IMR-90 (cell line): ENCODE measurements around the gene IREB2. TPM values are rescaled to one million over a fixed set of nuclear protein-coding genes. Genes with fewer than 3 reads are reported as not detected.

Source experiments
- ATAC-seq: fragments of 200-7000 bp; cut with Tn5 transposase; 2 replicates; pipeline ENCODE4 v1.9.1; 2020; ENCODE audit warnings: low read depth, mild to moderate bottlenecking, moderate library complexity
- BruUV-seq: library from RNA; stranded (reverse); fragments of 400-500 nt; replicated peaks from 2 replicates; lab custom pipeline; 2021; lab: Mats Ljungman, UMichigan
- CTCF ChIA-PET: fragments of 300-600 bp; formaldehyde crosslinking; extraction: SDS; loops from one replicate; lab custom pipeline; 2021; ENCODE audit warnings: antibody characterized with exemption; lab: Yijun Ruan, JAX
- POLR2A ChIA-PET: fragments of 300-600 bp; sonication (Branson Sonifier 250); formaldehyde crosslinking; loops from one replicate; lab custom pipeline; 2022; ENCODE audit warnings: antibody characterized with exemption; ENCODE audit not compliant: unreplicated experiment; lab: Charles Lee
- DNase-seq: peaks from one replicate; pipeline ENCODE4 v3.0.0; 2013
- H2AFZ ChIP-seq: replicated peaks from 2 replicates; pipeline ENCODE3; 2013; ENCODE audit warnings: low read length, mild to moderate bottlenecking; ENCODE audit not compliant: poor library complexity
- H2AK5ac ChIP-seq: 2 replicates; pipeline ENCODE4 v1.6.1; 2013; ENCODE audit warnings: low read depth, low read length, inconsistent platforms
- H2AK9ac ChIP-seq: replicated peaks from 2 replicates; pipeline ENCODE3; 2013; ENCODE audit warnings: mild to moderate bottlenecking, low read depth, low read length, moderate library complexity; ENCODE audit not compliant: poor library complexity
- H2BK120ac ChIP-seq: 2 replicates; pipeline ENCODE4 v1.6.1; 2013; ENCODE audit warnings: low read depth, low read length, inconsistent platforms
- H2BK15ac ChIP-seq: 3 replicates; pipeline ENCODE4 v1.6.1; 2013; ENCODE audit warnings: low read depth, low read length, inconsistent platforms
- H2BK20ac ChIP-seq: 2 replicates; pipeline ENCODE4 v1.6.1; 2013; ENCODE audit warnings: low read depth, mild to moderate bottlenecking, inconsistent platforms, low read length, moderate library complexity
- H2BK5ac ChIP-seq: 2 replicates; pipeline ENCODE4 v1.6.1; 2013; ENCODE audit warnings: mild to moderate bottlenecking, low read depth, low read length, inconsistent platforms; ENCODE audit not compliant: poor library complexity, severe bottlenecking
- H3K14ac ChIP-seq: replicated peaks from 2 replicates; pipeline ENCODE4 v1.6.1; 2013; ENCODE audit warnings: low read depth, low read length, inconsistent platforms
- H3K18ac ChIP-seq: 2 replicates; pipeline ENCODE4 v1.6.1; 2013; ENCODE audit warnings: low read depth, low read length, control low read depth
- H3K23ac ChIP-seq: 2 replicates; pipeline ENCODE4 v1.6.1; 2013; ENCODE audit warnings: low read depth, low read length, inconsistent platforms
- H3K27ac ChIP-seq: 2 replicates; pipeline ENCODE4 v1.5.1; 2013; ENCODE audit warnings: mild to moderate bottlenecking, control low read depth, low read length; ENCODE audit not compliant: insufficient read depth
- H3K27me3 ChIP-seq: 2 replicates; pipeline ENCODE4 v1.6.1; 2013; ENCODE audit warnings: low read length; ENCODE audit not compliant: control insufficient read depth, insufficient read depth
- H3K36me3 ChIP-seq: 2 replicates; pipeline ENCODE4 v1.6.1; 2013; ENCODE audit warnings: low read length, mixed read lengths; ENCODE audit not compliant: control insufficient read depth, insufficient read depth
- H3K4ac ChIP-seq: 2 replicates; pipeline ENCODE4 v1.6.1; 2013; ENCODE audit warnings: low read depth, low read length, inconsistent platforms
- H3K4me1 ChIP-seq: 2 replicates; pipeline ENCODE4 v1.6.1; 2013; ENCODE audit warnings: low read length, mixed read lengths; ENCODE audit not compliant: control insufficient read depth, insufficient read depth
- H3K4me2 ChIP-seq: 2 replicates; pipeline ENCODE4 v1.6.1; 2013; ENCODE audit warnings: low read depth, mild to moderate bottlenecking, control low read depth, low read length, moderate library complexity
- H3K4me3 ChIP-seq: 2 replicates; pipeline ENCODE4 v1.5.1; 2013; ENCODE audit warnings: low read depth, mild to moderate bottlenecking, control low read depth, low read length, moderate library complexity; ENCODE audit not compliant: insufficient read depth
- H3K56ac ChIP-seq: 2 replicates; pipeline ENCODE4 v1.6.1; 2013; ENCODE audit warnings: low read length, inconsistent platforms; ENCODE audit not compliant: insufficient read depth; ENCODE audit errors: extremely low read depth
- H3K79me1 ChIP-seq, 2 experiments: 2 replicates each; pipeline ENCODE4 v1.6.1; 2013; ENCODE audit warnings: low read length in 2 of 2, inconsistent platforms in 1 of 2, low read depth in 1 of 2
- H3K9ac ChIP-seq: 2 replicates; pipeline ENCODE4 v1.6.1; 2013; ENCODE audit warnings: low read depth, low read length, control low read depth
- H3K9me1 ChIP-seq: 2 replicates; pipeline ENCODE4 v1.6.1; 2013; ENCODE audit warnings: low read length, inconsistent platforms; ENCODE audit not compliant: insufficient read depth
- H3K9me3 ChIP-seq: 2 replicates; pipeline ENCODE4 v1.6.1; 2013; ENCODE audit warnings: low read length; ENCODE audit not compliant: control insufficient read depth, insufficient read depth
- H4K20me1 ChIP-seq: 2 replicates; pipeline ENCODE4 v1.6.1; 2013; ENCODE audit warnings: low read length, inconsistent platforms; ENCODE audit not compliant: insufficient read depth
- H4K5ac ChIP-seq: 2 replicates; pipeline ENCODE4 v1.6.1; 2013; ENCODE audit warnings: mild to moderate bottlenecking, low read depth, low read length, control low read depth
- H4K8ac ChIP-seq, 2 experiments: 2 replicates each; pipeline ENCODE4 v1.6.1; 2013; ENCODE audit warnings: low read depth in 2 of 2, low read length in 2 of 2, control low read depth in 1 of 2, inconsistent platforms in 1 of 2
- H4K91ac ChIP-seq: 2 replicates; pipeline ENCODE4 v1.6.1; 2013; ENCODE audit warnings: low read depth, low read length, inconsistent platforms; ENCODE audit not compliant: insufficient read depth
- BHLHE40 ChIP-seq: fragments of 150-350 bp; IDR thresholded peaks from 2 replicates; pipeline ENCODE4 v1.6.1; 2016; ENCODE audit warnings: mild to moderate bottlenecking, low read depth, low read length
- CHD1 ChIP-seq: IDR thresholded peaks from 2 replicates; pipeline ENCODE4 v1.6.1; 2012; ENCODE audit warnings: low read depth, low read length, improper control_type of control experiment
- CTCF ChIP-seq: conservative IDR thresholded peaks from 2 replicates; pipeline ENCODE4 v1.5.1; 2012; ENCODE audit warnings: mild to moderate bottlenecking, low read depth, low read length, improper control_type of control experiment
- FOS ChIP-seq: fragments of 150-350 bp; IDR thresholded peaks from 2 replicates; pipeline ENCODE4 v1.6.1; 2016; ENCODE audit warnings: low read depth, low read length
- MAFK ChIP-seq: IDR thresholded peaks from 2 replicates; pipeline ENCODE4 v1.6.1; 2012; ENCODE audit warnings: low read depth, low read length, improper control_type of control experiment
- MXI1 ChIP-seq: IDR thresholded peaks from 2 replicates; pipeline ENCODE4 v1.6.1; 2012; ENCODE audit warnings: low read depth, mild to moderate bottlenecking, low read length, moderate library complexity, borderline replicate concordance
- NFE2L2 ChIP-seq: fragments of 150-350 bp; IDR thresholded peaks from 2 replicates; pipeline ENCODE4 v1.6.1; 2016; ENCODE audit warnings: low read depth, mild to moderate bottlenecking, low read length
- POLR2A ChIP-seq: IDR thresholded peaks from 2 replicates; pipeline ENCODE4 v1.6.1; 2012; ENCODE audit warnings: mild to moderate bottlenecking, low read depth, low read length
- SMC3 ChIP-seq: fragments of 150-350 bp; IDR thresholded peaks from 2 replicates; pipeline ENCODE4 v1.6.1; 2016; ENCODE audit warnings: low read depth, mild to moderate bottlenecking, antibody characterized with exemption, low read length, moderate library complexity
- USF2 ChIP-seq: fragments of 150-350 bp; IDR thresholded peaks from 2 replicates; pipeline ENCODE4 v1.6.1; 2017; ENCODE audit warnings: mild to moderate bottlenecking, antibody characterized with exemption, low read length, low read depth
- WGBS, 2 experiments: methylation state at CpG; one replicate each; pipeline versions ENCODE4 v1.1.5 to v1.1.7; 2013; ENCODE audit warnings: missing lambda C conversion rate in 2 of 2; ENCODE audit not compliant: insufficient read length in 1 of 2; ENCODE audit errors: extremely low coverage in 2 of 2; 5-methylcytosine and 5-hydroxymethylcytosine counted together
- dilution Hi-C: fragments of 300-500 bp; cut with HindIII; formaldehyde crosslinking; loops from one replicate; pipeline ENCODE4 v1.14.3; 2018; ENCODE audit warnings: low sequenced_read_pairs; ENCODE audit not compliant: unreplicated experiment
- in situ Hi-C: fragments of 300-500 bp; cut with MboI; formaldehyde crosslinking; loops from 3 replicates; pipeline ENCODE4 v1.14.3; 2019; ENCODE audit warnings: low sequenced_read_pairs, inconsistent platforms, mixed read lengths
- intact Hi-C: fragments of 100-400 bp; cut with micrococcal nuclease; formaldehyde crosslinking; loops from 2 replicates; pipeline ENCODE4 v1.10.0; 2022
- polyA plus RNA-seq, 3 experiments: library from polyadenylated mRNA; depleted of rRNA; stranded (reverse); fragments of >200 nt; gene quantifications; 2 replicates each; pipeline ENCODE4 v1.2.3, GENCODE V29; 2012; ENCODE audit warnings: low replicate concordance in 1 of 3
- total RNA-seq: library from RNA; depleted of rRNA; stranded (reverse); fragments of >200 nt; gene quantifications from 2 replicates; pipeline ENCODE4 v1.2.3, GENCODE V29; 2012

Gene IREB2
- total and polyA plus RNA-seq, 2 of the 4 experiments (the other 2 are of a cell fraction): 12.2 to 13.5 TPM

- Histone ChIP-seq H3K14ac (no peak overlapping the region), H3K36me3 (peaks cover 11% of the 10 kb centered on the region), H3K56ac (no peak overlapping the region), H3K27ac (no peak overlapping the region), H2AK9ac (no peak overlapping the region), H3K4me1 (no peaks in the 10 kb centered on the region), H3K9me3 (no peaks in the 10 kb centered on the region), H2AK5ac (no peak overlapping the region), H3K18ac (no peak overlapping the region), H3K4me3 (no peak overlapping the region), H3K4me2 (no peak overlapping the region), H2BK5ac (no peak overlapping the region), H3K4ac (no peak overlapping the region), H4K8ac (no peak overlapping the region), H3K23ac (no peak overlapping the region), H2BK20ac (no peak overlapping the region), H3K9me1 (peaks cover 3% of the 10 kb centered on the region; the same call in 1 of the 2 replicates), H3K27me3 (no peaks in the 10 kb centered on the region), H3K9ac (no peak overlapping the region), H2BK120ac (no peak overlapping the region), H3K79me1 (peaks cover 0 to 3% of the 10 kb centered on the region in 2 experiments; a peak in 1 of 4 replicates), H4K5ac (no peak overlapping the region), H2BK15ac (no peak overlapping the region), H4K91ac (no peak overlapping the region), H2AFZ (no peak overlapping the region), H4K20me1 (no peaks in the 10 kb centered on the region; the same call in 1 of the 2 replicates)
- ChIA-PET CTCF (no interaction called here), POLR2A (no interaction called here)
- ATAC-seq (no peak), DNase-seq (no peak)
- in situ Hi-C loops (no loop called here), intact Hi-C loops (loop anchor here (10.0 kb wide), 1 partner anchor 202 kb away; no protein-coding TSS in a partner anchor), dilution Hi-C loops (no loop called here)
- TF ChIP-seq CHD1: no peak
- TF ChIP-seq USF2: no peak
- no peak for TF ChIP-seq BHLHE40
- no peak for TF ChIP-seq MXI1
- TF ChIP-seq NFE2L2: no peak
- no peak for TF ChIP-seq MAFK
- no peak for TF ChIP-seq FOS
- TF ChIP-seq SMC3: no peak
- no peak for TF ChIP-seq CTCF
- no peak for TF ChIP-seq POLR2A
- no CpG with 5 or more reads among the region's 2 CpGs for WGBS, 2 experiments
- no TSS peak for BruUV-seq
Observed at GRCh38 chr15:78502641-78503040, 64.6 kb downstream of the IREB2 start.
